Measurements from ENCODE around the gene MTMR8. TPM values are rescaled to one million over a fixed set of nuclear protein-coding genes. Genes with fewer than 3 reads are reported as not detected.

MTMR8 gene
- polyA plus RNA-seq, 1 donor (not counting 4 experiments of a cell fraction or from before 2014, with no cell fraction given) = 1.1 TPM

DNA sequence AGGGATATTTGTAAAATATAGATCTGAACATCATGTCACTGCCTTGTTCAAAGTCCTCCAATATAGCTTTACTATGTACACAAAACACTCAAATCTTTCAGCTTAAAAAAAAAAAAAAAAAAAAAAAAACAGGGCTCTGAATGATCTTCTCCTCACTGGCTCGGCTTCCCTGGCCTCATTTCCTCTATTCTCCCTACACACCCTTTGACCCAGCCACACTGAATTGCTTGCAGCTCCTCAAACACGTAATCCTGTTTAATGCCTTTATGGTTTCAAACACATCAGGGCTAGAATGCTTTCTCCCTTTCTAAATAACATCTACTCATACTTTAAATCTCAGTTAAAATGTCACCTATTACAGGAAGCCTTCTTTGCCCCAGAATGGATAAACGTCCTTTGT, 60.8 kb downstream of the MTMR8 start:
- dilution Hi-C loops (cut with MboI; ENCODE audit: extremely low pct_ligation_motif_present, low sequenced_read_pairs) = no loop called here
- no peak for DNase-seq (ENCODE audit: low read depth, low spot score)
- no peak overlapping the region for H3K27ac ChIP-seq (ENCODE audit: control insufficient read depth, insufficient read depth, low read length)
- H3K36me3 ChIP-seq (ENCODE audit: control insufficient read depth in 2 of 2, extremely low read depth in 1 of 2, insufficient read depth in 2 of 2, low read length in 2 of 2) = no peaks in the 10 kb centered on the region
- TF ChIP-seq, protein P1, sequence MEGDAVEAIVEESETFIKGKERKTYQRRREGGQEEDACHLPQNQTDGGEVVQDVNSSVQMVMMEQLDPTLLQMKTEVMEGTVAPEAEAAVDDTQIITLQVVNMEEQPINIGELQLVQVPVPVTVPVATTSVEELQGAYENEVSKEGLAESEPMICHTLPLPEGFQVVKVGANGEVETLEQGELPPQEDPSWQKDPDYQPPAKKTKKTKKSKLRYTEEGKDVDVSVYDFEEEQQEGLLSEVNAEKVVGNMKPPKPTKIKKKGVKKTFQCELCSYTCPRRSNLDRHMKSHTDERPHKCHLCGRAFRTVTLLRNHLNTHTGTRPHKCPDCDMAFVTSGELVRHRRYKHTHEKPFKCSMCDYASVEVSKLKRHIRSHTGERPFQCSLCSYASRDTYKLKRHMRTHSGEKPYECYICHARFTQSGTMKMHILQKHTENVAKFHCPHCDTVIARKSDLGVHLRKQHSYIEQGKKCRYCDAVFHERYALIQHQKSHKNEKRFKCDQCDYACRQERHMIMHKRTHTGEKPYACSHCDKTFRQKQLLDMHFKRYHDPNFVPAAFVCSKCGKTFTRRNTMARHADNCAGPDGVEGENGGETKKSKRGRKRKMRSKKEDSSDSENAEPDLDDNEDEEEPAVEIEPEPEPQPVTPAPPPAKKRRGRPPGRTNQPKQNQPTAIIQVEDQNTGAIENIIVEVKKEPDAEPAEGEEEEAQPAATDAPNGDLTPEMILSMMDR (optimal IDR thresholded peaks at IDR 0.05 in 1 of 3, IDR thresholded peaks at IDR 0.05 in 1 of 3, conservative IDR thresholded peaks at IDR 0.05 in 1 of 3; ENCODE audit: extremely low read depth in 1 of 3, insufficient read depth in 2 of 3, low read length in 3 of 3) = no peak
- TF ChIP-seq EZH2 (IDR thresholded peaks at IDR 0.05; ENCODE audit: low read length) = no peak
- H3K9me3 ChIP-seq (ENCODE audit: control insufficient read depth, low read depth, low read length) = no peaks in the 10 kb centered on the region
- H3K27me3 ChIP-seq (ENCODE audit: control insufficient read depth, extremely low read depth, insufficient read depth, low read length) = no peaks in the 10 kb centered on the region
- H3K79me2 ChIP-seq (ENCODE audit: control insufficient read depth, insufficient read depth, low read length) = no peaks in the 10 kb centered on the region
- H4K20me1 ChIP-seq (ENCODE audit: control insufficient read depth, extremely low read depth, insufficient read depth, low read length) = no peaks in the 10 kb centered on the region
- no peak overlapping the region for H3K4me2 ChIP-seq (ENCODE audit: control insufficient read depth, extremely low read depth, insufficient read depth, low read depth, low read length)
- no peak overlapping the region for H3K4me3 ChIP-seq (ENCODE audit: control insufficient read depth in 2 of 3, extremely low read depth in 1 of 3, insufficient read depth in 2 of 3, low read depth in 1 of 3, low read length in 3 of 3)
- no peak for FAIRE-seq
- H2AFZ ChIP-seq (ENCODE audit: control insufficient read depth, low read length) = no peak overlapping the region
- H3K9ac ChIP-seq (ENCODE audit: control insufficient read depth, extremely low read depth, insufficient read depth, low read length) = no peak overlapping the region
- no peaks in the 10 kb centered on the region for H3K4me1 ChIP-seq (ENCODE audit: control insufficient read depth, extremely low read depth, insufficient read depth, low read length)
- no peaks in the 10 kb centered on the region for H3K9me1 ChIP-seq (ENCODE audit: control insufficient read depth, extremely low read depth, insufficient read depth, low read length)

DNA sequence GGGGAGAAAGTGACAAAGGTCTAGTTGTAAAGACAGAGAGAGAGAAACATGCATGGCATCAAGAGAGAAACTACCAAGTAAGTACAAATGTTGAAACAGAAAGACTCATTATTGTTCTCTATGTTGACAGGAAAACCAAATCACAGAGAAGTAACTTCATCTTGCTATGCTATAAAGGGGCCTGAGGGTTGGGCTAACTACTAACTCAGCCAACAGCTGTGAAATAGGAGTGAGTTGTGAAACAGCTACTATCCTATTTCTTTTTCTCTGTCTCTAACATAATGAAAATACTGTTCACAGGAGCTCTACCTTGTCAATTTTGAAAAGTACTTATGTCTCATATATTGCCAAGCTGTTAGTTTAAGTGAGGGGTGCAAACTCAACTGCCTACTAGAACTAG, 65.0 kb downstream of the MTMR8 start:
- Histone ChIP-seq H2AFZ (ENCODE audit: control insufficient read depth, low read length) (no peak overlapping the region), H3K9me3 (ENCODE audit: control insufficient read depth, low read depth, low read length) (no peaks in the 10 kb centered on the region), H3K27me3 (ENCODE audit: control insufficient read depth, extremely low read depth, insufficient read depth, low read length) (no peaks in the 10 kb centered on the region), H3K9ac (ENCODE audit: control insufficient read depth, extremely low read depth, insufficient read depth, low read length) (no peak overlapping the region), H3K4me1 (ENCODE audit: control insufficient read depth, extremely low read depth, insufficient read depth, low read length) (no peaks in the 10 kb centered on the region), H3K4me3 (ENCODE audit: control insufficient read depth in 2 of 3, extremely low read depth in 1 of 3, insufficient read depth in 2 of 3, low read depth in 1 of 3, low read length in 3 of 3) (no peak overlapping the region), H3K4me2 (ENCODE audit: control insufficient read depth, extremely low read depth, insufficient read depth, low read depth, low read length) (no peak overlapping the region), H3K27ac (ENCODE audit: control insufficient read depth, insufficient read depth, low read length) (no peak overlapping the region), H3K36me3 (ENCODE audit: control insufficient read depth in 2 of 2, extremely low read depth in 1 of 2, insufficient read depth in 2 of 2, low read length in 2 of 2) (no peaks in the 10 kb centered on the region), H3K9me1 (ENCODE audit: control insufficient read depth, extremely low read depth, insufficient read depth, low read length) (no peaks in the 10 kb centered on the region), H3K79me2 (ENCODE audit: control insufficient read depth, insufficient read depth, low read length) (no peaks in the 10 kb centered on the region), H4K20me1 (ENCODE audit: control insufficient read depth, extremely low read depth, insufficient read depth, low read length) (no peaks in the 10 kb centered on the region)
- FAIRE-seq = no peak
- dilution Hi-C loops (cut with MboI; ENCODE audit: extremely low pct_ligation_motif_present, low sequenced_read_pairs) = no loop called here
- TF ChIP-seq, protein P1 (optimal IDR thresholded peaks at IDR 0.05 in 1 of 3, IDR thresholded peaks at IDR 0.05 in 1 of 3, conservative IDR thresholded peaks at IDR 0.05 in 1 of 3; ENCODE audit: extremely low read depth in 1 of 3, insufficient read depth in 2 of 3, low read length in 3 of 3) = no peak
- no peak for TF ChIP-seq EZH2 (IDR thresholded peaks at IDR 0.05; ENCODE audit: low read length)
- no peak for DNase-seq (ENCODE audit: low read depth, low spot score)

Measured in keratinocyte (primary cell).